ENCODE measurements around the gene ING2.

GRCh38 chr4:183522821-183523220 lies 18.0 kb downstream of the ING2 start:
- TF ChIP-seq POLR2A (IDR thresholded peaks at IDR 0.05): no peak
- TF ChIP-seq, protein P1, sequence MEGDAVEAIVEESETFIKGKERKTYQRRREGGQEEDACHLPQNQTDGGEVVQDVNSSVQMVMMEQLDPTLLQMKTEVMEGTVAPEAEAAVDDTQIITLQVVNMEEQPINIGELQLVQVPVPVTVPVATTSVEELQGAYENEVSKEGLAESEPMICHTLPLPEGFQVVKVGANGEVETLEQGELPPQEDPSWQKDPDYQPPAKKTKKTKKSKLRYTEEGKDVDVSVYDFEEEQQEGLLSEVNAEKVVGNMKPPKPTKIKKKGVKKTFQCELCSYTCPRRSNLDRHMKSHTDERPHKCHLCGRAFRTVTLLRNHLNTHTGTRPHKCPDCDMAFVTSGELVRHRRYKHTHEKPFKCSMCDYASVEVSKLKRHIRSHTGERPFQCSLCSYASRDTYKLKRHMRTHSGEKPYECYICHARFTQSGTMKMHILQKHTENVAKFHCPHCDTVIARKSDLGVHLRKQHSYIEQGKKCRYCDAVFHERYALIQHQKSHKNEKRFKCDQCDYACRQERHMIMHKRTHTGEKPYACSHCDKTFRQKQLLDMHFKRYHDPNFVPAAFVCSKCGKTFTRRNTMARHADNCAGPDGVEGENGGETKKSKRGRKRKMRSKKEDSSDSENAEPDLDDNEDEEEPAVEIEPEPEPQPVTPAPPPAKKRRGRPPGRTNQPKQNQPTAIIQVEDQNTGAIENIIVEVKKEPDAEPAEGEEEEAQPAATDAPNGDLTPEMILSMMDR (IDR thresholded peaks at IDR 0.05): no peak
